Measurements from ENCODE around the gene EEPD1. TPM values are rescaled to one million over a fixed set of nuclear protein-coding genes. Genes with fewer than 3 reads are reported as not detected.

EEPD1 gene
- total and polyA plus RNA-seq, 9 donors, result 5.6 to 16.6 (median 11.5) TPM

DNA sequence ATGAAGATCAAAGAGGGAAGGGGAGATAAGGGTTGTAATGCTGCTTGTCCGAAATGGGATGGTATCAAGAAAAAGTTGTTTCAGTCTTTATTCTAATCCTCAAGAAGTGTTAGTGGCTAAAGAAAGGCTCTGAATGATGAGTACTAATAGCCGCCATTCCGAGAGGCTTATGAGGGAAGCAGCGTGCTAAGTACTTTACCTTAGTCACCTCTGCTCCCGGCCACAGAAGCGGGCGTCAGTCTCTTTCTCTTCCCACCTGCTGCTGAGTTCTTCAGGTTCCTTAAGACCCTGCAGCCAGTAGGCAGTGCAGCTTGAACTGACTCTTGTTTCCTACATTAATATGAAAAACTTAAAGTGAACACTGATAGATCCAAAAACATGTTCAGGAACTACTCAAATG is 73.1 kb downstream of the EEPD1 start:
- 65 to 76% (median 72%) methylated on average over 7 of the region's 7 CpGs for WGBS, 3 donors
- no peak for DNase-seq
- peaks cover 8% of the 10 kb centered on the region for H3K4me1 ChIP-seq (ENCODE audit: insufficient read depth)
- H3K27ac ChIP-seq, result no peak overlapping the region
- H3K9me3 ChIP-seq, result no peaks in the 10 kb centered on the region
- TF ChIP-seq CTCF (IDR thresholded peaks at IDR 0.05) (no peak), EP300 (IDR thresholded peaks at IDR 0.05) (no peak), POLR2A (IDR thresholded peaks at IDR 0.05) (no peak)
- H3K36me3 ChIP-seq, result no peaks in the 10 kb centered on the region
- no peaks in the 10 kb centered on the region for H3K27me3 ChIP-seq
- intact Hi-C loops (cut with DNase I), result no loop called here
- no peak overlapping the region for H3K4me3 ChIP-seq

GRCh38 chr7:36227223-36227622 is 74.2 kb downstream of the EEPD1 start:
- Histone ChIP-seq H3K4me1 (ENCODE audit: insufficient read depth) (peaks cover 8% of the 10 kb centered on the region), H3K27me3 (no peaks in the 10 kb centered on the region), H3K36me3 (no peaks in the 10 kb centered on the region), H3K9me3 (no peaks in the 10 kb centered on the region), H3K4me3 (no peak overlapping the region), H3K27ac (no peak overlapping the region)
- intact Hi-C loops (cut with DNase I), result no loop called here
- 4 to 5% (median 4%) methylated on average over 5 of the region's 5 CpGs for WGBS, 3 donors
- TF ChIP-seq CTCF (IDR thresholded peaks at IDR 0.05) (no peak), POLR2A (IDR thresholded peaks at IDR 0.05) (no peak), EP300 (IDR thresholded peaks at IDR 0.05) (no peak)
- peak; percentile 64 to 80 (median 69) for DNase-seq

DNA sequence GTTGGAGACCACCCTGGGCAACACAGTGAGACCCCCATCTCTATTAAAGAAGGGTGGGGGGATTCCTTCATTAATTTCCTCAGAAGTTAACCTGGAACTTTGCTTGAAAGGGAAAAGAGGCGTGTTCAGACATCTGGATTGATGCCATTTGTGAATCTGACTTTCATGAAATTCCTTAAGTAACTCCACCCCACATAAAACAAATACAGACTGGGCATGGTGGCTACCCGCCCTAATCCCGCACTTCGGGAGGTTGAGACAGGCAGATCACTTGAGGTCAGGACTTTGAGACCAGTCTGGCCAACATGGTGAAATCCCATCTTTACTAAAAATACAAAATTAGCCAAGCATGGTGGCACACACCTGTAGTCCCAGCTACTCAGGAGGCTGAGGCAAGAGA is 75.0 kb downstream of the EEPD1 start:
- H3K27me3 ChIP-seq, result no peaks in the 10 kb centered on the region
- H3K36me3 ChIP-seq, result no peaks in the 10 kb centered on the region
- intact Hi-C loops (cut with DNase I), result no loop called here
- TF ChIP-seq EP300 (IDR thresholded peaks at IDR 0.05) (no peak), POLR2A (IDR thresholded peaks at IDR 0.05) (no peak), CTCF (IDR thresholded peaks at IDR 0.05) (no peak)
- H3K27ac ChIP-seq, result no peak overlapping the region
- no peak for DNase-seq
- H3K9me3 ChIP-seq, result no peaks in the 10 kb centered on the region
- peaks cover 10% of the 10 kb centered on the region for H3K4me1 ChIP-seq (ENCODE audit: insufficient read depth)
- 83 to 90% (median 83%) methylated on average over 4 of the region's 4 CpGs for WGBS, 3 donors
- H3K4me3 ChIP-seq, result no peak overlapping the region

DNA sequence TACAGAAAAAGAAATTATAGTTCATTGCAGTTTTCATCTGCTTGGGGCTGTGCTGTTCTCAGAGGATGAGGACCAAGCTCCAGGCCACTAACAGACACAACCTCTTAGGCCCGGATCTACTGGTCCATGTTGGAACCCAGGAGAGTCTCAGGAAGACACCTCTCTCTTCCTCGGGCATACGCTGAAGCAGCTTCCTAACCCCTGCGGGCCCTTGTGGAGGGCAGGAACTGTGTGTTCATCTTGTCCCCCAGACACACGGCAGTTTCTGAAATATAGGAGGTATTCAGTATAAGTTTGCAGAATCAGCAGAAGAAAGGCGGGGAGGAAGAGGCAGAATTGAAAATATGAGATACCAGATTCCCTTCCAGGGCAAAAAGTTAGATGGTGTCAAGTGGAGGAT is 78.4 kb downstream of the EEPD1 start:
- TF ChIP-seq POLR2A (IDR thresholded peaks at IDR 0.05) (no peak), CTCF (IDR thresholded peaks at IDR 0.05) (no peak), EP300 (IDR thresholded peaks at IDR 0.05) (no peak)
- intact Hi-C loops (cut with DNase I), result no loop called here
- 84 to 89% (median 86%) methylated on average over 6 of the region's 6 CpGs for WGBS, 3 donors
- DNase-seq, result no peak
- Histone ChIP-seq H3K27me3 (no peaks in the 10 kb centered on the region), H3K9me3 (no peaks in the 10 kb centered on the region), H3K4me1 (ENCODE audit: insufficient read depth) (peaks cover 1% of the 10 kb centered on the region), H3K36me3 (no peaks in the 10 kb centered on the region), H3K27ac (no peak overlapping the region), H3K4me3 (no peak overlapping the region)

DNA sequence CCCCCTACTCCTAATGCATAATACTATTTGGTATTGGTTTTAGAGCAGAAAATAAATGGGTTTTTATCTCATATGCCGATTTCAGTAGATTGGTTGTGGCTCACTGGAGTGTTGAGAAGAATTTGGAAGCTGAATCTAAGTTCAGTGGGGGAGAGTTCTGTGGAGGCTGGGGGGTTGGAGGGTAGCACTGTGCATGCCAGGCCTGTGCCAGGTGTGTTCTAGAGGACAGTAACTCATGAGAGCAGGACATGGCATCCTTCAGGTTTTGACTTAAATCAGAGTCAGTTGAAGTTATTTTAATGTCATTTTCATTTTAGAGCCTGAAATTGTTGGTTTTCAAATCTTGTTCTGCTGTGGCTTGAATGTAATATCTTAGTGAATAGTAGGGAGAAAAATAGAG is 79.5 kb downstream of the EEPD1 start:
- Histone ChIP-seq H3K4me1 (ENCODE audit: insufficient read depth) (peaks cover 1% of the 10 kb centered on the region), H3K36me3 (no peaks in the 10 kb centered on the region), H3K27ac (no peak overlapping the region), H3K4me3 (no peak overlapping the region), H3K27me3 (no peaks in the 10 kb centered on the region), H3K9me3 (no peaks in the 10 kb centered on the region)
- no peak for TF ChIP-seq CTCF (IDR thresholded peaks at IDR 0.05)
- no peak for TF ChIP-seq EP300 (IDR thresholded peaks at IDR 0.05)
- no peak for TF ChIP-seq POLR2A (IDR thresholded peaks at IDR 0.05)
- 21 to 34% (median 31%) methylated on average over 1 of the region's 1 CpG for WGBS, 3 donors
- intact Hi-C loops (cut with DNase I), result no loop called here
- DNase-seq, result no peak

All from ovary (tissue), 9 donors.